RWPE2 (cell line): ENCODE data around the gene ARHGAP8.

Experiments
- ATAC-seq: fragments of 200-7000 bp; cut with Tn5 transposase; 3 replicates; pipeline ENCODE4 v1.9.1; 2021; ENCODE audit warnings: low read depth
- DNase-seq: peaks from one replicate; pipeline ENCODE4 v3.0.0-alpha.2; 2020; ENCODE audit warnings: low spot score
- H3K27ac ChIP-seq: fragments of 450-650 bp; 2 replicates; pipeline ENCODE4 v1.5.1; 2017; ENCODE audit warnings: mild to moderate bottlenecking; ENCODE audit not compliant: poor library complexity, severe bottlenecking
- H3K27me3 ChIP-seq: fragments of 250-450 bp; sonication (Bioruptor Pico); 2 replicates; pipeline ENCODE4 v1.5.1; 2021; ENCODE audit warnings: mild to moderate bottlenecking, moderate library complexity; ENCODE audit not compliant: insufficient read depth, poor library complexity, severe bottlenecking
- H3K36me3 ChIP-seq: fragments of 250-450 bp; sonication (Bioruptor Pico); 2 replicates; pipeline ENCODE4 v1.5.1; 2020; ENCODE audit warnings: low read depth, mild to moderate bottlenecking, moderate library complexity
- H3K4me1 ChIP-seq: fragments of 250-450 bp; sonication (Bioruptor Pico); 2 replicates; pipeline ENCODE4 v1.5.1; 2021; ENCODE audit warnings: mild to moderate bottlenecking, moderate library complexity; ENCODE audit not compliant: insufficient read depth, poor library complexity, severe bottlenecking
- H3K4me3 ChIP-seq: fragments of 250-450 bp; sonication (Bioruptor Pico); 2 replicates; pipeline ENCODE4 v1.5.1; 2021; ENCODE audit warnings: mild to moderate bottlenecking, moderate library complexity; ENCODE audit not compliant: severe bottlenecking
- H3K9me3 ChIP-seq: fragments of 250-450 bp; sonication (Bioruptor Pico); 2 replicates; pipeline ENCODE4 v1.5.1; 2021; ENCODE audit warnings: mild to moderate bottlenecking, moderate library complexity; ENCODE audit not compliant: severe bottlenecking
- CTCF ChIP-seq: fragments of 450-650 bp; IDR thresholded peaks from one replicate; pipeline ENCODE4 v1.5.1; 2017; ENCODE audit warnings: mild to moderate bottlenecking, moderate library complexity; ENCODE audit not compliant: poor library complexity, severe bottlenecking

Gene ARHGAP8

GRCh38 chr22:44840611-44841322, 88.4 kb downstream of the ARHGAP8 start:
- H3K27ac ChIP-seq = no peak overlapping the region
- H3K36me3 ChIP-seq = peaks cover 5% of the 10 kb centered on the region
- no peak for ATAC-seq
- TF ChIP-seq CTCF = no peak
- H3K27me3 ChIP-seq = no peaks in the 10 kb centered on the region
- no peaks in the 10 kb centered on the region for H3K4me1 ChIP-seq
- DNase-seq = peak; percentile 19
- no peak overlapping the region for H3K4me3 ChIP-seq
- peaks cover 11% of the 10 kb centered on the region for H3K9me3 ChIP-seq

- H3K36me3 ChIP-seq = peaks cover 5% of the 10 kb centered on the region
- no peaks in the 10 kb centered on the region for H3K4me1 ChIP-seq
- no peak for TF ChIP-seq CTCF
- H3K27me3 ChIP-seq = no peaks in the 10 kb centered on the region
- no peak overlapping the region for H3K4me3 ChIP-seq
- no peak overlapping the region for H3K27ac ChIP-seq
- DNase-seq (peak; percentile 27), ATAC-seq (no peak)
- H3K9me3 ChIP-seq = peaks cover 11% of the 10 kb centered on the region
Measured at GRCh38 chr22:44842417-44842816, 90.0 kb downstream of the ARHGAP8 start.

GRCh38 chr22:44845191-44845590, 92.8 kb downstream of the ARHGAP8 start:
- no peaks in the 10 kb centered on the region for H3K4me1 ChIP-seq
- H3K4me3 ChIP-seq = no peak overlapping the region
- H3K36me3 ChIP-seq = peaks cover 8% of the 10 kb centered on the region
- peaks cover 11% of the 10 kb centered on the region for H3K9me3 ChIP-seq
- H3K27me3 ChIP-seq = no peaks in the 10 kb centered on the region
- DNase-seq (peak; percentile 25), ATAC-seq (no peak)
- H3K27ac ChIP-seq = no peak overlapping the region
- TF ChIP-seq CTCF = no peak

GRCh38 chr22:44845796-44846720, 93.7 kb downstream of the ARHGAP8 start:
- Histone ChIP-seq H3K27me3 (no peaks in the 10 kb centered on the region), H3K9me3 (peaks cover 11% of the 10 kb centered on the region), H3K27ac (no peak overlapping the region), H3K4me1 (no peaks in the 10 kb centered on the region), H3K4me3 (no peak overlapping the region), H3K36me3 (peaks cover 8% of the 10 kb centered on the region)
- ATAC-seq = no peak
- no peak for TF ChIP-seq CTCF
- peak; percentile 25 for DNase-seq
